GM08714 (cell line): Measurements from ENCODE around the gene VASN.
A peak's percentile ranks its signal among the peaks of the same experiment; 100 is the strongest.

ENCODE experiments used
- H3K4me3 ChIP-seq: fragments of 200-500 bp; sonication (Bioruptor generic); 2 replicates; pipeline ENCODE4 v1.5.1; 2014; ENCODE audit warnings: mild to moderate bottlenecking, low read length, inconsistent platforms
- ZNF274 ChIP-seq: IDR thresholded peaks from 2 replicates; pipeline ENCODE4 v1.6.1; 2012; ENCODE audit warnings: mild to moderate bottlenecking, low read depth, low read length

The VASN gene

DNA sequence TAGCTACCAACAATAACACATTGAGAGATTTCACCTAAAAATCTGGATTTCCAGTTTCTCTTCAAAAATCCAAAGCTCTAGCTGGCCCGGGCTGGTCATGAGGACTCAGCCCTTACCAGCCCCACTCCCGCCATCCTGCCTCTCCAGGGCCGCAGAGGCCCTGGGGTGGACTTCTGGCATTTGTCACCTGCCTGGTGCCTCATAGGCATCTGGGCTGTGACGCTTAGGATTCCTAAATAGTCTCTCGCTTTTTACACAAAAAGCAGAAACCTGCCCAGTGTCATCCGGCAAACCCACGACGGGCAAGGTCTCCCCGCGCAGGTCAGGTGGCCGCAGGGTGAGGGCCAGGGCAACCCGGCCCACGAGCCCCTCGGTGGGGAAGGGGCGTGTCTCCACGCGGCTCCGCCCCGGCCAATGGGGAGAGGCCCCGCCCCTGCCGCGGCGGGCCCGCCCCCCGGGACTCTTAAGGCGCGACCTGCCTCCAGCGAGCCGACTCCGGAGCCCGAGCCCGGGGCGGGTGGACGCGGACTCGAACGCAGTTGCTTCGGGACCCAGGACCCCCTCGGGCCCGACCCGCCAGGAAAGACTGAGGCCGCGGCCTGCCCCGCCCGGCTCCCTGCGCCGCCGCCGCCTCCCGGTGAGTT lies at the start of gene VASN:
TSS of gene VASN (plus strand) at position 492 of the 644 bp plus-strand sequence. CDS start 9,030 bp downstream, outside the sequence.
- H3K4me3 ChIP-seq, result peak within 1 kb of the TSS; percentile 12; the same call in 1 of the 2 replicates
- TF ChIP-seq ZNF274, result no peak

DNA sequence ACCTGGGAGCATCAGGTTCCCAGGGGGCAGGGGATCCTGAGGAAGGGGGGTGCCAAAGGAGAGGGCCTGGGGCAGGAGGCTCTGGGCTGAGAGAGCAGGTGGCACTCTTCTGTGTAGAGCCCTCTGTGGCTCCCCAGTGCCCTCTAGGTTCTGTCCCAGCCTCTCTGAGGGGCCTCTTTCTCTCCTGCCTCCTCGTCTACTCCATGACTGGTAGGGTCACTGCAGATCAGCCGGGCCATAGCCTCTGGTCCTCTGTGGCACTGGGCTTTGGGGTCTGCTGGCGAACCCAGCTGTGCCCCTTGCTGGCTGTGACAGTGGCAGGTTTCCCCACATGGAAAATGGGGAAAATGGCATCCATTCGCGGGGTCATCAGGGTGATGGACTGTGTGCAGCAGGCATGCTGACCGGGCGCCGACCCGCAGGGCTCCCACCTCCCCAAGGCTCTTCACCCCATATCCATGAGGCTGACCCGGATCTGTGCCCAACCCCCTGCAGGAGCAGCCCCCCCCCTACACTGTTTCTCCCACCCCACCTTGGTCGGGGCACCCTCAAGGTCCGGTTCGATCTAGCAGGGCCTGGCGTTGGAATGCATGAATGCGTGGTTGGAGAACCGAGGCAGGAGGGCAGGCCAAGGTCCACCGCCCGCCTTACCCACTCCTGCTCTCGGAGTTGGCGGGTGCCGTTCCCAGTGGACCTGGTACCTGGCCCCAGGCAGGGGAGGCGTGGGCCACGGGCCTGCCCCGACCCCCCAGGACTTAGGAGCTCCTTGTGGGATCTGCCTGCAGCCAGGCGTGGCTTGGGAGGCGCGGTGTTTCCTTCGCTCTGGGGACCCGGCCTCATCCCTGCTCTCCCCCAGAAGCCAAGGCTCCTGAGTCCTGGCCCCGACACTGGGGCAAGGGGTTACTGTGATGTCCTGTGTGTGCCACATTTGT lies 49.3 kb upstream of the VASN start:
- TF ChIP-seq ZNF274, result no peak
- H3K4me3 ChIP-seq, result no peak overlapping the region

DNA sequence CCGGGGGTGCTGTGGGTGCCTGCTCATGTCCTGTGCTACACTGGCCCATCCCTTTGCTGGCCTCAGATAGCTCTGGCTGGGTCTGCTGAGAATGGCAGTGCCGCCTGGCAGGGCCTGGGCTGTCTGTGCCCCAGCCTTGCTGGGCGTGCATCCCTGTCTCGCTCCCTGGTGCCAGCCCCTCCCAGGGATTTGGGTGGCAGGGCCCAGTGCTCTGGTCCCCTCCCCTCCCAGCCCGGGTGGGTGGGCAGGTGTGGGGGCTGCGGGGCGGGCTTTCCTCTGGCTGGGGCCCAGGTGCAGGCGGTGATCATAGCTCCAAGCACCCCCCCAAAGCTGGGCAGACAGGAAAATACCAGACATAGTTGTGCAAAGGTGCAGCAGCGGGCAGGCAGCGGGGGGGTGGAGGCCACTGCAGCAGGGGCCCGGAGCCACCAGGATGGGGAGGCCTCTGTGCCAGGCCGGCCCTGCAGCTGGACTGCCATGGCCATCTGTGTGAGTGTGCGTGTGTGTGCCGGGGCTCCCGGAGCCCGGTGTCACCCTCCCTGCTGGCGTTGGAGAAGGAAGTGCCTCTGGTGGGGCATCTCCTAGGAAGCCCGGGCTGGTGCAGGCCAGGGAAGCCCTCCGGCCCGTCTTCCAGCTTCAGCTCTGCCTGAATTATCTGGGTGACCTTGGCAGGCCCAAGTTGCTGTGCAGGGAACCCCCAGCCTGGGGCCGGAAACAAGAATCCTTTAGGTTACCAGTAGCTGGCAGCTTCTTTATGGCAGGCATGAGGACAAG lies 48.4 kb upstream of the VASN start:
- TF ChIP-seq ZNF274, result no peak
- no peak overlapping the region for H3K4me3 ChIP-seq

DNA sequence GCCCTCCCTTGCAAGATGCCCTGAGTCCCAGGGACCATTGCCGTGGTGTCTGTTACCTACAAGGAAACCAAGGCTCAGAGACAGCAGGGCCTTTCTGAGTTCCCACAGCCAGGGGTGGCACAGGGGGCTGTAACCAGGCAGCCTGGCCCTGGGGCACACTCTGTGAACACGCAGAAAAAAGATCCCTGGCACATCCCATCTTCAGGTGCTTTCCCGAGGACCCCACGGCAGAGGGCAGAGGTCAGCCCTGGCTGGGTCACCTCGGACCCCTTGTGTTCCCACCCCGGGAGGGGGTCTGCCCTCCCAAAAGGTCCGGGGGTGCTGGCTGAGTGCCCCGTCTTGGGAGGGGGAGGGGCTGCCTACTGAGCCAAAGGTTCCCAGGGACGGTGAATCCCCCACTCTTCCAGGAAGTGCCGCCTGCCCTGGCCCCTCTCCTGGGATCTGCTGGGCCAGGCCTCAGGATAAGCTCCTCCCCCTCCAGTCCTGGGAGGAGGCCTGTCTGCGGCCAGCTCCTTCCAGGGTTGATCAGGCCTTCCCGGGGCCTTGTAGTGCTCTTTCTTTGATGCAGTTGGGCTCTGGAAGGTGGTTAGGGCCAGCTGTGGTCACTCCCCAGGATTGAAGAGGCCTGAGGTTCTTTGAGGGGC lies 47.7 kb upstream of the VASN start:
- no peak overlapping the region for H3K4me3 ChIP-seq
- no peak for TF ChIP-seq ZNF274

DNA sequence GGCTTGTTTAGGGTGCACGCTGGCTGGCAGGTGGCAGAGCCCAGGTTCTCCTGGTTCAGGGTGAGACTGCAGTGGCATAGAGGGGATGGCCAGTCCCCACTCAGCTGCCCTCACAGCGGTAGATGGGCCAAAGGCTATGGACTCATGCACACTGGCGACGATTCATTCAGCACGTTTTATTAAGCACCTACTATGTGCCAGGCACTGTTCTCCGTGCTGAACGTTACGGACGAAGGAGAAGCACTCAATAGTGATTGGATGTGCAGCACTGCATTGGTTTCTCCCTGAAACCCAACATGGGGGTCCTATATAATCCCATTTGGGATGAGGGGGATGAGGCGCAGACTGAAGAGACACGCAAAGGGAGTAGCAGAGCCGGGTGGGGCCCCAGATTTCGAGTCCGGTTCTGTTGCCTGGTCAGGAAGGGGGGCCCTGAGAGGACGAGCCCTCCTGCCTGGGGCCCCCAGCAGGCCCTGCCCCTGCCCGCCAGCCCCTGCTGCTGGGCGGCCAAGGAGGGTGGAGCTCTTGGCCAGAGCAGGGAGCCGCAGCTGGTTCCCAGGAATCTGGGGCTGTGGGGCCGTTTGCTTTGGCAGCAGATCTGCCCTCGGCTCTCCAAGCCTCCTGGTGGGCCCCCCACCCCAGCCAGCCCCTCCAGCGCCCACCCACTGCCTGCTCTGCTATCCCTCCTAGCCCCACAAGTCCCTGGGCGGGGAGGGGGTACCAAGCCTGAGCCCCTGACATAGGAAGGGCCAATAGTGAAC lies 47.0 kb upstream of the VASN start:
- no peak overlapping the region for H3K4me3 ChIP-seq
- no peak for TF ChIP-seq ZNF274

DNA sequence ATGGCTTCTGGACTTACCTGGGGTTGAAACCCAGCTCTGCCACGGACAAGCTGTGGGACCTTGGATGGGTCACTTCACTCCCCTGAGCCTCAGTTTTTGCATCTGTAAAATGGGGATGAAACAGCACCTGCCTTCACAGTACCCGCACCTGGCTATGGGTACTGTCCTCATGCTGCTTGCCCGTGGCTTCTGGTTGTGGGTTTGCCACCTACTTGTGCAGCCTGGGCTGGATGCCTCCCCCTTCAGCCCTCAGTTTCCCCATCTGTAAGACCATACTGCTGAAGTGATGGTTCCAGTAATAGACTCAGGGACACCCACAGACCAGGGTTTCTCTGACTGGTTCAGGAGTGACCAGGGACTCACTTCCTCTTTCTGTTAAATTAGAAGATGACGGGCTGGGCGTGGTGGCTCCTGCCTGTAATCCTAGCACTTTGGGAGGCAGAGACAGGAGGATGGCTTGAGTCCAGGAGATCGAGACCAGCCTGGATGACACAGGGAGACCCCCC lies 46.3 kb upstream of the VASN start:
- TF ChIP-seq ZNF274, result no peak
- no peak overlapping the region for H3K4me3 ChIP-seq

DNA sequence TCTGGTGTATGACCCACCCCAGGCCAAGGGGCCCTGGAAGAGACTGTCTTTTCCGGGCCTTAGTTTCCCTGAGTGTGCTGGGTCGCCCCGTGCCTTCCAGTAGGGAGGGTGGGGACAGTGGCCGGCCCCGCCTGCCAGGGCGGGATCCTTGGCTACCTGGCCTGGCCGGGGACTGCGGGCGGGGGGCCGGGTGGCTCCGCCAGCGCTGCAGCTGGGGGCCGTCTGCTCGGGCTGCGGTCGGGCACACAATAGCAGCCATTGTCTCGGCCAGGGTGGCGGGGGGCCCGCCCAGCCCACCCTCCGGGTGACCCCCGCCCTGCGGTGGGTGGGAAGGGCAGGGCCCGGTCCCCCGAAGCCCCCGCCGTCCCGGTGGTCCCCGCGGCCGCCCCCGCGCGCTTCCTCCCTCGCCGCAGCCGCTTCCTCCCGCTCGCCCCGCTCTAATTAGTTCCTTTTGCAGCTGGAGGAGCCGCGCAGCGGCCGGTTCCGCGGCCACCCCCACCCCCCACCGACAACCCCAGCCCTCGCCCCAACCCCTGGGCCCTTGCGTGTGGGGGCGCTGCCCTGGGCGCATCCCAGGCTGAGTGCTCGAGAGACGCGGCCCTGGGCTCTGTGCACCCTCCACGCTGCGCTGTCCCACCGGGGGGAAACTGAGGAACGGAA lies 44.1 kb upstream of the VASN start:
- peak overlapping the region; percentile 5; the same call in 1 of the 2 replicates for H3K4me3 ChIP-seq
- no peak for TF ChIP-seq ZNF274

DNA sequence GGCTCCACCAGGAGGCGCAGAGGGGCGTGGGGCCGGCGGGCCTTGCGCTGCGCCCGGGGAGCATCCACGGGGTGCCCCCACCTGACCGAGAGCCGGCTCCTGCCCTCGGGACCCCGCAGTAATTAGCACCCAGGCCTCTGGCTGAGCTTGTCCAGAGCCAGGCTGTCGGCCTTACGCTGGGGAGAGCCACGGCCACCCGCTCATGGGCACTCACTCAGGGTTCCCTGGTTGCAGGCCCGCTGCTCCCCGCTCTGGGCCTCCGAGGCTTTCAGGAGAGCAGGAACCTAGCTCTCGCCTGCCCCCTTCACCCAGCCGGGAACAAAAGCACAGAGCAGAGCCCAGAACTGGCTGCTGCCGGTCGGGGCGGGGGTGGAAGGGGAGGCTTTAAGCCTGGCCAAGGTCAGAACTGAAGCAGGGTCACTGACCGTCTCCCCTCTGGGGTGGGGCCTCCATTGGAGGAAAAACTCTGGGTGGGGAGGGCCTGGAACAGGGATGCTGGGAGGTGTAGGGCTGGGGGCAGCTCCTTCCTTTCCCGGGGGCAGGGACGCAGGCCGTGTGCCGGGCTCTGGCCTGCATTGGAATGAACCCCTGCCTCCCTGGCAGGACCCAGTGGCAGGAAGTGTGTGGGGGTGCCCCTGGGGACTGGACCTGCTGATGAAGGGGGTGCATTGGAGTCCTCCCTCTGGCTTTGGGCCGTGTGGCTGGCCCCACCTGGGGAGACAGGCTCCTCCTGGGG lies 43.4 kb upstream of the VASN start:
- H3K4me3 ChIP-seq, result peak overlapping the region; percentile 5; the same call in 1 of the 2 replicates
- no peak for TF ChIP-seq ZNF274

DNA sequence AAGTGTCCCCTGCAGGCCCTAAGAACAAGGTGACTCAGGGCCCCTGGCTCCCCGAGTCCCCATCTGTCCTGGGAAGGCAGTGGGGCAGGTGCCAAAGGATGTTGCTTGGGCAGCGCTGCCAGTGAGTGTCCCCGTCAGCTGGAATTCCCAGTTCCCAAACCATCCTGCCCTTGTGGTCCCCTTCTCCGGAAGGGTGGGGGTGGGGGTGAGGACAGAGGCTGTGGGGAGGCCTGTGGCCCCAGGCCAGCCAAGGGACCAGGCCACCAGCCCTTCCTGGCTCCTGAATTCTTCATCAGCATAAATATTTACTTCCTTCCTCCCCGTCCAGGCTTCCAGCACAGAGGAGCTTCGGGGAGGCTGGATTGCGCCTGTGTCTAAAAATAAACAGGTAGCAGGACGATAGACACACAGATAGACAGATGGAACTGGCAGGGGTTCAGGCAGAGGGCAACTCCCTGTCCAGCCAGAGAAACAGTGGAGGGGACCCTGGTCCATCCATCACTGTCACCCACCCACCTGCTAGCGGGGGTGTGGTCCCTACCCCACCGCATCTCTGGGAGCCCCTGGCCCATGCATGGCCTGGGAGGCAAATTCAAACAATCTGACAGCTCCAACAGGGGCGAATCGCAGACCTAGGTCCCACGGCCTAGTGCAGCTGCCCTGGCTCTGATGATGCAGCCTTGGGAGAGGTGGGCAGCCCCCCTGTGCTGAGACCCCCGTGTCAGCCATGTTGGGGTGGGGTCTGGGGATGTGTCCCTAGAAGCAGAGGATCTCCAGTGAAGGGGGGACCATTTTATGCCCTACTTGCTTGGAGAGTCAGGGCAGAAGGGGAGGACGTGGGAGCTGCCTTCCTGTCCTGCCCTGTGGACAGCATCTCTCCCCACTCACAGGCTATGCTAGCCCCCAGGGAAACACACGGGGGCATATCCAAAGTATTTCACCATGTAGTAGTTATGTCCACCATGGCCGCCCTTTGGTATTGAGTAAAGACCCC lies 42.6 kb upstream of the VASN start:
- H3K4me3 ChIP-seq, result no peak overlapping the region
- no peak for TF ChIP-seq ZNF274

DNA sequence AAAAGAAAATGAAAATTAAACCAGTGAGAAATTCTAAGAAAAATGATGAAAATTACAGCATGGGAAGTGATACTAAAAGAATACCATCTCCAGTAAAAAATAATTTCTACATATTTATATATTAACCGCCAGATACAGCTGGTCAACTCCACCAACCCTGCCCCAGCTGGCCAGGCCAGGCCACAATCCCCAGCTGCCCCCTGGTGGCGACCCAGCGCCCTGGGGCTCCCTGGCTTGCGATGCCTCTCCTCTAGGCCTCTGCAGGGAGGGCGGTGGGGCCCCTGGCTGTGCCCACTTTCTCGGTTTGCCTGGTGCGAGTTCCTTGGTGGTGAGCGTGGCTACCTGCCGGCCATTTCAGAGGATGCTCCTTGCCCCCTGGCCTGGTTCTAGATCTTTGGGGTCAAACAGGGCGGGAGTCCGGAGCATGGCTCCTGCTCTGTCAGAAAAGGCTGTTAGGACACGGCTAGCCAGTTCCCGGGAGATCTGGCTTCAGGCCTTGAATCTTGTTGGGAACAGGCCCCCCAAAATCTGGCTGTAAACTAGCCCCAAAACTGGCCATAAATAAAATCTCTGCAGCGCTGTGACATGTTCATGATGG lies 41.3 kb upstream of the VASN start:
- no peak for TF ChIP-seq ZNF274

DNA sequence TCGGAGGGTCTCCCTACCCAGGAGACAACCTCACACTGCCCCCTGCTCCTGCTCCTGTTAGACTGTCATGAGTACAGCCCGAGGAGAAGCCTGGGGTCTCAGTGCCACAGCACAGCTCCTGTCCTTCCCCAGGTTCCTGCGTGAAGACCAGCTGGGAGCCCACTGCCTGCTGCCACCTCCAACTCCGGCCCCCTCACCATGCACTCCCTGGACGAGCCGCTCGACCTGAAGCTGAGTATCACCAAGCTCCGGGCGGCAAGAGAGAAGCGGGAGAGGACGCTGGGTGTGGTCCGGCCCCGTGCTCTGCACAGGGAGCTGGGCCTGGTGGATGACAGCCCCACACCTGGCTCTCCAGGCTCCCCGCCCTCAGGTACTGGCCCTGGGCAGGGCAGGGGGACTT lies 39.6 kb upstream of the VASN start:
- H3K4me3 ChIP-seq, result no peak overlapping the region
- no peak for TF ChIP-seq ZNF274

More for the DNA sequence above, 41.3 kb upstream of the VASN start:
- no peak overlapping the region for H3K4me3 ChIP-seq
